Subcutaneous adipose tissue (tissue), 4 donors: ENCODE data around the gene DYDC1. TPM values are rescaled to one million over a fixed set of nuclear protein-coding genes. Genes with fewer than 3 reads are reported as not detected.

ENCODE experiments used
- total RNA-seq, 4 donors: library from RNA; depleted of rRNA; stranded (reverse); fragments of >200 nt; gene quantifications; one replicate each; pipeline ENCODE4 v1.1.0, GENCODE V29; 2016
- TF ChIP-seq, protein P1 (sequence below): fragments of 450-650 bp; IDR thresholded peaks from one replicate; pipeline ENCODE4 v1.5.1; 2016; ENCODE audit warnings: low read depth, mild to moderate bottlenecking, control low read depth, antibody characterized with exemption, moderate library complexity

Gene DYDC1
- total RNA-seq, 4 donors from 2014 or later: not detected

GRCh38 chr10:80321183-80321582, 35.4 kb downstream of the DYDC1 start:
- TF ChIP-seq, protein P1, sequence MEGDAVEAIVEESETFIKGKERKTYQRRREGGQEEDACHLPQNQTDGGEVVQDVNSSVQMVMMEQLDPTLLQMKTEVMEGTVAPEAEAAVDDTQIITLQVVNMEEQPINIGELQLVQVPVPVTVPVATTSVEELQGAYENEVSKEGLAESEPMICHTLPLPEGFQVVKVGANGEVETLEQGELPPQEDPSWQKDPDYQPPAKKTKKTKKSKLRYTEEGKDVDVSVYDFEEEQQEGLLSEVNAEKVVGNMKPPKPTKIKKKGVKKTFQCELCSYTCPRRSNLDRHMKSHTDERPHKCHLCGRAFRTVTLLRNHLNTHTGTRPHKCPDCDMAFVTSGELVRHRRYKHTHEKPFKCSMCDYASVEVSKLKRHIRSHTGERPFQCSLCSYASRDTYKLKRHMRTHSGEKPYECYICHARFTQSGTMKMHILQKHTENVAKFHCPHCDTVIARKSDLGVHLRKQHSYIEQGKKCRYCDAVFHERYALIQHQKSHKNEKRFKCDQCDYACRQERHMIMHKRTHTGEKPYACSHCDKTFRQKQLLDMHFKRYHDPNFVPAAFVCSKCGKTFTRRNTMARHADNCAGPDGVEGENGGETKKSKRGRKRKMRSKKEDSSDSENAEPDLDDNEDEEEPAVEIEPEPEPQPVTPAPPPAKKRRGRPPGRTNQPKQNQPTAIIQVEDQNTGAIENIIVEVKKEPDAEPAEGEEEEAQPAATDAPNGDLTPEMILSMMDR: no peak

- TF ChIP-seq, protein P1: no peak
Measured at GRCh38 chr10:80320377-80320776, 36.2 kb downstream of the DYDC1 start.

GRCh38 chr10:80319725-80320290, 36.7 kb downstream of the DYDC1 start:
- TF ChIP-seq, protein P1: no peak

DNA sequence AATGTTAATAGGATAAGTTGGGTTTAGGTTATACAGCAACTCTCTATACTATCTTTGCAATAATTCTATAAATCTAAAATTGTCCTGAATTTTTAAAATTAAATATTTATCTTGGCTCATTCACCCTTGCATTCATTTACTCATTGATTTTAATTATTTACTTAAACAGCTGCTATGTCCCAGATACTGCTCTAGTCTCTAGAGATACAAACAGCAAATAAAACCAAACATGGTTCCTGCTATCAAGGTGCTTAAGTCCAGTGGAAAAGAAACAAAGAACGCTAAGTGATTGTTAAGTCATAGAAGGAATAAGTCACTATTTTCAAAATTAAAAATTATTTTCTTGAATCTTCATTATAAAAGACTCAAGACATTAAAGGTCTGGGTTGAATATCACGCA, 37.2 kb downstream of the DYDC1 start:
- TF ChIP-seq, protein P1: no peak

DNA sequence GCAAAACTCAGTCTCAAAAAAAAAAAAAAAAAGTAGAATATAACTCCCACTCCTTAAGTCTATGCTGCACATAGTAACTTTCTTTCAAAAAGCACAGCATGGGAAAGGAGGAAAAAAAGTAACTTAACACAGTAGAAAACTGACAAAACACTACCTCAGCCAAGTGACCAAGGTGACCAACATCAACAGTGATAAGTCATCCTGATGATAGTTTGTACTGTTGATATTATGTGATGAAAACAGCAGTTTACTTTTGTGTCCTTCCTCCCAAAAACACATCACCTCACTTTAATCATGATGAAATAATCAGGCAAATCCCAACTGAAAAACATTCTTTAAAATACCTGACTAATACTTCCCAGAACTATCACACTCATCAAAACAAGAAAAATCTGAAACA, 37.8 kb downstream of the DYDC1 start:
- TF ChIP-seq, protein P1: no peak

DNA sequence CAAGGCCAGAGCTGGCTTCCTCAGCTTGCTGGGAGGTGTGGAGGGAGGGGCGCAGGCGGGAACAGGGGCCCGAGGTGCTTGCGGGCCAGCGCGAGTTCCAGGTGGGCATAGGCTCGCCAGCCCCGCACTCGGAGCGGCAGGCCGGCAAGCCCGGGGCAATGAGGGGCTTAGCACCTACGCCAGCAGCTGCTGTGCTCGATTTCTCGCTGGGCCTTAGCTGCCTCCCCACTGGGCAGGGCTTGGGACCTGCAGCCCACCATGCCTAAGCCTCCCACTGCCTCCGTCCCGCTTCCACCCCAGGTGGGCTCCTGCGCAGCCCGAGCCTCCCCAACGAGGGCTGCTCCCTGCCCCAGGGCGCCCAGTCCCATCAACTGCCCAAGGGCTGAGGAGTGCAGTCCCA, 41.2 kb downstream of the DYDC1 start:
- TF ChIP-seq, protein P1: no peak

GRCh38 chr10:80313523-80313922, 43.0 kb downstream of the DYDC1 start:
- TF ChIP-seq, protein P1: no peak

DNA sequence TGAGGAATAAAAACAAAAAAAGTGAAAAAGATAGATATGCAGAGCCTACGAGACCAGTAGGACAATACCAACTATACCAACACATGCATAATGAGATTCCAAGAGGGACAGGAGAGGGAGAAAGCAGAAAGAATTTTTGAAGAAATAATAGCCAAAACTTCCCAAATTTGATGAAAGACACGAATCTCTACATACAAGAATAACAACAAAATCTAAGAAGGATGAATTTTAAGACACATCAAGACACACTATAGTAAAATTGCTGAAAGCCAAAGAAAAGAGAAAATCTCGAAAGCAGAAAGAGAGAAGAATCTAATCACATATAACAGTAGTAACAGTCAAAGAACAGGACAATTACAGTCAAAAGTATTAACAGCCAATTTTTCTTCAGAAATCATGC, 59.6 kb downstream of the DYDC1 start:
- TF ChIP-seq, protein P1: no peak
